ENCODE results near the gene PCDHA8.
"Not testable (repeated sequence)": the region's sequence is repeated elsewhere in the genome, so short reads cannot be mapped to it uniquely, and the experiment has no call there.

Gene PCDHA8, protein sequence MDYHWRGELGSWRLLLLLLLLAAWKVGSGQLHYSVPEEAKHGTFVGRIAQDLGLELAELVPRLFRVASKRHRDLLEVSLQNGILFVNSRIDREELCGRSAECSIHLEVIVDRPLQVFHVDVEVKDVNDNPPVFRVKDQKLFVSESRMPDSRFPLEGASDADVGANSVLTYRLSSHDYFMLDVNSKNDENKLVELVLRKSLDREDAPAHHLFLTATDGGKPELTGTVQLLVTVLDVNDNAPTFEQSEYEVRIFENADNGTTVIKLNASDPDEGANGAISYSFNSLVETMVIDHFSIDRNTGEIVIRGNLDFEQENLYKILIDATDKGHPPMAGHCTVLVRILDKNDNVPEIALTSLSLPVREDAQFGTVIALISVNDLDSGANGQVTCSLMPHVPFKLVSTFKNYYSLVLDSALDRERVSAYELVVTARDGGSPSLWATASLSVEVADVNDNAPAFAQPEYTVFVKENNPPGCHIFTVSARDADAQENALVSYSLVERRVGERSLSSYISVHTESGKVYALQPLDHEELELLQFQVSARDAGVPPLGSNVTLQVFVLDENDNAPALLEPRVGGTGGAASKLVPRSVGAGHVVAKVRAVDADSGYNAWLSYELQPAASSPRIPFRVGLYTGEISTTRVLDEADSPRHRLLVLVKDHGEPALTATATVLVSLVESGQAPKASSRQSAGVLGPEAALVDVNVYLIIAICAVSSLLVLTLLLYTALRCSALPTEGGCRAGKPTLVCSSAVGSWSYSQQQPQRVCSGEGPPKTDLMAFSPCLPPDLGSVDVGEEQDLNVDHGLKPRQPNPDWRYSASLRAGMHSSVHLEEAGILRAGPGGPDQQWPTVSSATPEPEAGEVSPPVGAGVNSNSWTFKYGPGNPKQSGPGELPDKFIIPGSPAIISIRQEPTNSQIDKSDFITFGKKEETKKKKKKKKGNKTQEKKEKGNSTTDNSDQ

DNA sequence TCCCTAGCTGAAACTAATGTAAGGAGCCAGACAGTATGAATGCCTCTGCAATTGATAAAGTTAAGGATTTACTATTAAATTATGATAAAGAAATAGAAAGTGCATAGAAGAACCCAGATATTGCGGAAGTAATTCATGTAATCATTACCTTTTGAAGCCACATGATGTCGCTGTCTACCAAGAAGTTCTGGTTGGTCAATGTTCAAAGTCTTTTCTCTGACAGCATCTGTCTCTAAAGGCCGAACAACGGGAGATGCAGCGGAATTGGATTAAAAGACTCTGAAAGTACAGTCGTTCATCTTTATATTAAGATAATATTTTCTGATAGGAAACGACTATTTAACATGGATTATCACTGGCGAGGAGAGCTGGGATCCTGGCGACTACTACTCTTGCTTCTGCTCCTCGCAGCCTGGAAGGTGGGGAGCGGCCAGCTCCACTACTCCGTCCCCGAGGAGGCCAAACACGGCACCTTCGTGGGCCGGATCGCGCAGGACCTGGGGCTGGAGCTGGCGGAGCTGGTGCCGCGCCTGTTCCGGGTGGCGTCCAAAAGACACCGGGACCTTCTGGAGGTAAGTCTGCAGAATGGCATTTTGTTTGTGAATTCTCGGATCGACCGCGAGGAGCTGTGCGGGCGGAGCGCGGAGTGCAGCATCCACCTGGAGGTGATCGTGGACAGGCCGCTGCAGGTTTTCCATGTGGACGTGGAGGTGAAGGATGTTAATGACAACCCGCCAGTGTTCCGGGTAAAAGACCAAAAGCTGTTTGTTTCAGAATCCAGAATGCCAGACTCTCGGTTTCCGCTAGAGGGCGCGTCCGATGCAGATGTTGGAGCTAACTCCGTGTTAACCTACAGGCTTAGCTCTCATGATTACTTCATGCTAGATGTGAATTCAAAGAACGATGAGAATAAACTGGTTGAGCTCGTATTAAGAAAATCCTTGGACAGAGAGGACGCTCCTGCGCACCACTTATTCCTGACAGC, at the start of gene PCDHA8:
TSS of gene PCDHA8 (plus strand) at position 210 of the 985 bp plus-strand sequence. CDS start at position 345, 135 bp downstream.
- DNase-seq, result no peak

DNA sequence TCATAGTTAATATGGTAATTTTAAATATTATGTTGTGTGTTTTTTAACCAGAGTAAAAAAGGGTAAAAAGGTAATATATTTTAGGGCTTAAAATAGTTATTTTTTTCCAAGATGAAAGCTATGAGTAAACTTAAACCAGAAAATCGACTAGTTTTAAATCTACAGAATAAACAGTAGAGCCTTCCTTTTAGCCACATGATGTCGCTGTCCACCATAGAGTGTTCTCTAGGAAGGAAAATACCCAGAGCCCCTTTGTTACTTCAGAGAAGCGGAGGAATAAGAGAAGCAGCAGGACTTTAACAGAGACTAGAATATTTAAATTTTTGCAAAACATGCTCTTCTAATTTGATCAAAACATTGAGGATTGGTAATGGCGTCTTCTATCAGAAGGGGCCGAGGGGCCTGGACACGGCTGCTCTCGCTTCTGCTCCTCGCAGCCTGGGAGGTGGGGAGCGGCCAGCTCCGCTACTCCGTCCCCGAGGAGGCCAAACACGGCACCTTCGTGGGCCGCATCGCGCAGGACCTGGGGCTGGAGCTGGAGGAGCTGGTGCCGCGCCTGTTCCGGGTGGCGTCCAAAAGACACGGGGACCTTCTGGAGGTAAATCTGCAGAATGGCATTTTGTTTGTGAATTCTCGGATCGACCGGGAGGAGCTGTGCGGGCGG, 46.3 kb upstream of the PCDHA8 start, which contains the start of gene PCDHA2:
TSS of gene PCDHA2 (plus strand) at position 258 of the 664 bp plus-strand sequence.
- DNase-seq, result peak; percentile 45

DNA sequence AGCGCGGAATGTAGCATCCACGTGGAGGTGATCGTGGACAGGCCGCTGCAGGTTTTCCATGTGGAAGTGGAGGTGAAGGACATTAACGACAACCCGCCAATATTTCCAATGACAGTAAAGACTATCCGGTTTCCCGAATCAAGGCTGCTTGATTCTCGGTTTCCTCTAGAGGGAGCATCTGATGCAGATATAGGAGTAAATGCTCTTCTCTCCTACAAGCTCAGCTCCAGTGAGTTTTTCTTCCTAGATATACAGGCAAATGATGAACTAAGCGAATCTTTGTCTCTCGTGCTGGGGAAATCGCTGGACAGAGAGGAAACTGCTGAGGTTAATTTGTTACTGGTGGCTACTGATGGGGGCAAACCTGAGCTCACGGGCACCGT, 45.7 kb upstream of the PCDHA8 start:
- DNase-seq, result no peak

DNA sequence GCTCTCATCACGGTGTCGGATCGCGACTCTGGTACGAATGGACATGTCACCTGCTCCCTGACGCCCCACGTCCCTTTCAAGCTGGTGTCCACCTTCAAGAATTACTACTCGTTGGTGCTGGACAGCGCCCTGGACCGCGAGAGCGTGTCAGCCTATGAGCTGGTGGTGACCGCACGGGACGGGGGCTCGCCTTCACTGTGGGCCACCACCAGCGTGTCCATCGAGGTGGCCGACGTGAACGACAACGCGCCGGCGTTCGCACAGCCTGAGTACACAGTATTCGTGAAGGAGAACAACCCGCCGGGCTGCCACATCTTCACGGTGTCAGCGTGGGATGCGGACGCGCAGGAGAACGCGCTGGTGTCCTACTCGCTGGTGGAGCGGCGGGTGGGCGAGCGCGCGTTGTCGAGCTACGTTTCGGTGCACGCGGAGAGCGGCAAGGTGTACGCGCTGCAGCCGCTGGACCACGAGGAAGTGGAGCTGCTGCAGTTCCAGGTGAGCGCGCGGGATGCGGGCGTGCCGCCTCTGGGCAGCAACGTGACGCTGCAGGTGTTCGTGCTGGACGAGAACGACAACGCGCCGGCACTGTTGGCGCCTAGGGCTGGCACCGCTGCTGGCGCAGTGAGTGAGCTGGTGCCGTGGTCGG, 44.8 kb upstream of the PCDHA8 start:
- not testable (repeated sequence) for DNase-seq

DNA sequence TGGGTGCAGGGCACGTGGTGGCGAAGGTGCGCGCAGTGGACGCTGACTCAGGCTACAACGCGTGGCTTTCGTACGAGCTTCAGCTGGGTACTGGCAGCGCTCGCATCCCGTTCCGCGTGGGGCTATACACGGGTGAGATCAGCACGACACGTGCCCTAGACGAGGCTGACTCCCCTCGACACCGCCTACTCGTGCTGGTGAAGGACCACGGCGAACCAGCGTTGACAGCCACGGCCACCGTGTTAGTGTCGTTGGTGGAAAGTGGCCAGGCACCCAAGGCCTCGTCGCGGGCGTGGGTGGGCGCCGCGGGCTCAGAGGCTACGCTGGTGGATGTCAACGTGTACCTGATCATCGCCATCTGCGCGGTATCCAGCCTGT, 44.3 kb upstream of the PCDHA8 start:
- no peak for DNase-seq

DNA sequence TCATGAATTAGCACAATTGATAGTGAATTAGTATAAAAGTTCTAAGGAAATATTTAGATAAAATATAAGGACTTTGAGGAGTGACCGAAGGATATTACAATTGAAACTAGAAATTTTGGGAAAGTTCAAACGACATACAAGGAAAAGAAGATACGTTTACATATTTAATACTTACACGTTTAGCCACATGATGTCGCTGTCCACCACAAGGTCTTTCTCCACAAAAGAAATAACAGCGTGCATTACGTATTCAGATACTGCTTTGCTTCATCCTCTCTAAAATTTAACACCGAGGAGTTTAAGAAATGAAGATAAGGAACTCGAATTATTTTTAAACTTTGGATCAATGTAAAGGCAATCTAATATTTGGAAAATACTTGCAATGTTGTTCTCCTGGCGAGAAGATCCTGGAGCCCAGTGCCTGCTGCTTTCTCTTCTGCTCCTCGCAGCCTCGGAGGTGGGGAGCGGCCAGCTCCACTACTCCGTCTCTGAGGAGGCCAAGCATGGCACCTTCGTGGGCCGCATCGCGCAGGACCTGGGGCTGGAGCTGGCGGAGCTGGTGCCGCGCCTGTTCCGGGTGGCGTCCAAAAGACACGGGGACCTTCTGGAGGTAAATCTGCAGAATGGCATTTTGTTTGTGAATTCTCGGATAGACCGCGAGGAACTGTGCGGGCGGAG, 40.0 kb upstream of the PCDHA8 start, which contains the start of gene PCDHA3:
TSS of gene PCDHA3 (plus strand) at position 242 of the 678 bp plus-strand sequence.
- DNase-seq, result no peak

DNA sequence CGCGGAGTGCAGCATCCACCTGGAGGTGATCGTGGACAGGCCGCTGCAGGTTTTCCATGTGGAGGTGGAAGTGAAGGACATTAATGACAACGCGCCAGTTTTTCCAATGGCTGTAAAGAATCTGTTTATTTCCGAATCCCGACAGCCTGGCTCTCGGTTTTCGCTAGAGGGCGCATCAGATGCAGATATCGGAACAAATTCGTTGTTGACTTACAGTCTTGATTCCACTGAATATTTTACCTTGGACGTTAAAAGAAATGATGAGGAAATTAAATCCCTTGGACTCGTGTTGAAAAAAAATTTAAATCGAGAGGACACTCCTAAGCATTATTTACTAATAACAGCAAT, 39.5 kb upstream of the PCDHA8 start:
- DNase-seq, result no peak

DNA sequence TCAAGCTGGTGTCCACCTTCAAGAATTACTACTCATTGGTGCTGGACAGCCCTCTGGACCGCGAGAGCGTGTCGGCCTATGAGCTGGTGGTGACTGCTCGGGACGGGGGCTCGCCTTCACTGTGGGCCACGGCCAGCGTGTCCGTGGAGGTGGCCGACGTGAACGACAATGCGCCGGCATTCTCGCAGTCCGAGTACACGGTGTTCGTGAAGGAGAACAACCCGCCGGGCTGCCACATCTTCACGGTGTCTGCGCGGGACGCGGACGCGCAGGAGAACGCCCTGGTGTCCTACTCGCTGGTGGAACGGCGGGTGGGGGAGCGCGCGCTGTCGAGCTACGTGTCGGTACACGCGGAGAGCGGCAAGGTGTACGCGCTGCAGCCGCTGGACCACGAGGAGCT, 38.6 kb upstream of the PCDHA8 start:
- not testable (repeated sequence) for DNase-seq

DNA sequence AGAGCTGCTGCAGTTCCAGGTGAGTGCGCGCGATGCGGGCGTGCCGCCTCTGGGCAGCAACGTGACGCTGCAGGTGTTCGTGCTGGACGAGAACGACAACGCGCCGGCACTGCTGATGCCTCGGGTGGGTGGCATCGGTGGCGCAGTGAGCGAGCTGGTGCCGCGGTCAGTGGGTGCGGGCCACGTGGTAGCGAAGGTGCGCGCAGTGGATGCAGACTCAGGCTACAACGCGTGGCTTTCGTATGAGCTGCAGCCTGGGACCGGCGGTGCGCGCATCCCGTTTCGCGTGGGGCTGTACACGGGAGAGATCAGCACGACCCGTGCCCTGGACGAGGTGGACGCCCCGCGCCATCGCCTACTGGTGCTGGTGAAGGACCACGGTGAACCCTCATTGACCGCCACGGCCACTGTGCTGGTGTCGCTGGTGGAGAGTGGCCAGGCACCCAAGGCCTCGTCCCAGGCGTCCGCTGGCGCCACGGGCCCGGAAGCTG, 38.2 kb upstream of the PCDHA8 start:
- no peak for DNase-seq

DNA sequence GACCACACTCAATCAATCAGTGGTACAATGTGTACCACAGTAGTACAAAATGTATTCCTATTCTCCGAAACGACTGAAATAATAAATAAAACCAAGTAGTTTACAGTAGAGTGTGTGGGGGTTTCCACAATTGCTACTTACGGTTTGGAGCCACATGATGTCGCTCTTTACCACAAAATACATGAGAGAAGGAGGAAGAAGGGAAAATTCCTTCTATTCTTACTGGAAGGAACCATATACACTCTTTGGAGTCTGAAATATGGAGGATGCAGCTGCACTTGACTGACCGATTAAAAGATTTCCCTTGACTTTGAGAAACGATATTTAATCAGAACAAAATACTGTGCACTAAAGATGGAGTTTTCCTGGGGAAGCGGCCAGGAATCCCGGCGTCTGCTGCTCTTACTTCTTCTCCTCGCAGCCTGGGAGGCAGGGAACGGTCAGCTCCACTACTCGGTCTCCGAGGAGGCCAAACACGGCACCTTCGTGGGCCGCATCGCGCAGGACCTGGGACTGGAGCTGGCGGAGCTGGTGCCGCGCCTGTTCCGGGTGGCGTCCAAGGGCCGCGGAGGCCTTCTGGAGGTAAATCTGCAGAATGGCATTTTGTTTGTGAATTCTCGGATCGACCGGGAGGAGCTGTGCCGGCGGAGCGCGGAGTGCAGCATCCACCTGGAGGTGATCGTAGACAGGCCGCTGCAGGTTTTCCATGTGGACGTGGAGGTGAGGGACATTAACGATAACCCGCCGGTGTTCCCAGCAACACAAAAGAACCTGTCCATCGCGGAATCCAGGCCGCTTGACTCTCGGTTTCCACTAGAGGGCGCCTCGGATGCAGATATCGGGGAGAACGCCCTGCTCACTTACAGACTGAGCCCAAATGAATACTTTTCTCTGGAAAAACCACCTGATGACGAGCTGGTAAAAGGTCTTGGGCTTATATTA, 33.9 kb upstream of the PCDHA8 start, which contains the start of gene PCDHA4:
TSS of gene PCDHA4 (plus strand) at position 235 of the 942 bp plus-strand sequence.
- DNase-seq, result no peak

DNA sequence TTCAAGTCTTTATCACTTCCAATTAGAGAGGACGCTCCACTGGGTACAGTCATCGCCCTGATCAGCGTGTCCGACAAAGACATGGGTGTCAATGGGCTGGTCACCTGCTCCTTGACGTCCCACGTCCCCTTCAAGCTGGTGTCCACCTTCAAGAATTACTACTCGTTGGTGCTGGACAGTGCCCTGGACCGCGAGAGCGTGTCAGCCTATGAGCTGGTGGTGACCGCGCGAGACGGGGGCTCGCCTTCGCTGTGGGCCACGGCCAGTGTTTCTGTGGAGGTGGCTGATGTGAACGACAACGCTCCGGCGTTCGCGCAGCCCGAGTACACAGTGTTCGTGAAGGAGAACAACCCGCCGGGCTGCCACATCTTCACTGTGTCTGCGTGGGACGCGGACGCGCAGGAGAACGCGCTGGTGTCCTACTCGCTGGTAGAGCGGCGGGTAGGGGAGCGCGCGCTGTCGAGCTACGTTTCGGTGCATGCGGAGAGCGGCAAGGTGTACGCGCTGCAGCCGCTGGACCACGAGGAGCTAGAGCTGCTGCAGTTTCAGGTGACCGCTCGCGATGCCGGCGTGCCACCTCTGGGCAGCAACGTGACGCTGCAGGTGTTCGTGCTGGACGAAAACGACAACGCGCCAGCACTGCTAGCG, 32.6 kb upstream of the PCDHA8 start:
- DNase-seq, result not testable (repeated sequence)

DNA sequence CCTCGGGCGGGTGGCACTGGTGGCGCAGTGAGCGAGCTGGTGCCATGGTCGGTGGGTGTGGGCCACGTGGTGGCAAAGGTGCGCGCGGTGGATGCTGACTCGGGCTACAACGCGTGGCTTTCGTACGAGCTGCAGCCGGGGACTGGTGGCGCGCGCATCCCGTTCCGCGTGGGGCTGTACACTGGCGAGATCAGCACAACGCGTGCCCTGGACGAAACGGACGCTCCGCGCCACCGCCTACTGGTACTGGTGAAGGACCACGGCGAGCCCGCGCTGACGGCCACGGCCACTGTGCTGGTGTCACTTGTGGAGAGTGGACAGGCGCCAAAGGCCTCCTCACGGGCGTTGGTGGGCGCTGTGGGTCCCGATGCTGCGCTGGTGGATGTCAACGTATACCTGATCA, 32.1 kb upstream of the PCDHA8 start:
- no peak for DNase-seq

DNA sequence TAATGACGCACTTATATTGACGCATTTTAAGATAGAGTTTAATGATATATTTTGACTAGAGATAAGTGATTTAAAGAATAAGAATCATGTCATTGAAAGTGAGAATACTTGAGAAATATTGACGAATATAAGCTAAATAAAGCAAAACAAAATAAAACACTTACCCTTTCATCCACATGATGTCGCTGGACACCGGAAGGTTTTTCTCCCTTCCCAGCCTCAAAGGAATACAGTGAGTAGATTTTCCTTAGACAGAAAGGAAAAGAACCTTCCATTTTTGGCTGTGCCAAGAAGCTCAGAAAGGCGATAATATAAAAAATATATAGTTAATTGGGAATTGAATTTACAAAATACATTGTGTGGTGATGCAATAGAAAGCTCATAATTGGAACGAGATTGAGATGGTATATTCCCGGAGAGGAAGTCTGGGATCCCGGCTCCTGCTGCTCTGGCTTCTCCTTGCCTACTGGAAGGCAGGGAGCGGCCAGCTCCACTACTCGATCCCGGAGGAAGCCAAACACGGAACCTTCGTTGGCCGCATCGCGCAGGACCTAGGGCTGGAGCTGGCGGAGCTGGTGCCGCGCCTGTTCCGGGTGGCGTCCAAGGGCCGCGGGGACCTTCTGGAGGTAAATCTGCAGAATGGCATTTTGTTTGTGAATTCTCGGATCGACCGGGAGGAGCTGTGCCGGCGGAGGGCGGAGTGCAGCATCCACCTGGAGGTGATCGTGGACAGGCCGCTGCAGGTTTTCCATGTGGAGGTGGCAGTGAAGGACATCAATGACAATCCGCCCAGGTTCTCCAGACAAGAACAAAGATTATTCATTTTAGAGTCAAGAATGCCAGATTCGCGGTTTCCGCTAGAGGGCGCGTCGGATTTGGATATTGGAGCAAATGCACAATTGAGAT, 19.4 kb upstream of the PCDHA8 start, which contains the start of gene PCDHA5:
TSS of gene PCDHA5 (plus strand) at position 239 of the 906 bp plus-strand sequence.
- DNase-seq, result no peak

DNA sequence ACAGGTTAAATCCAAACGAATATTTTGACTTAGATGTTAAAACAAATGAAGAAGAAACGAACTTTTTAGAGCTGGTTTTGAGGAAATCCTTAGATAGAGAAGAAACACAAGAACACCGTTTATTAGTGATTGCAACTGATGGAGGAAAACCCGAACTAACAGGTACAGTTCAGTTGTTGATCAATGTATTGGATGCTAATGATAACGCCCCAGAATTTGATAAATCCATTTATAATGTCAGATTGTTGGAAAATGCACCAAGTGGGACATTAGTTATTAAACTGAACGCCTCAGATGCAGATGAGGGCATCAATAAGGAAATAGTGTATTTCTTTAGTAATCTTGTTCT, 18.7 kb upstream of the PCDHA8 start:
- DNase-seq, result no peak

DNA sequence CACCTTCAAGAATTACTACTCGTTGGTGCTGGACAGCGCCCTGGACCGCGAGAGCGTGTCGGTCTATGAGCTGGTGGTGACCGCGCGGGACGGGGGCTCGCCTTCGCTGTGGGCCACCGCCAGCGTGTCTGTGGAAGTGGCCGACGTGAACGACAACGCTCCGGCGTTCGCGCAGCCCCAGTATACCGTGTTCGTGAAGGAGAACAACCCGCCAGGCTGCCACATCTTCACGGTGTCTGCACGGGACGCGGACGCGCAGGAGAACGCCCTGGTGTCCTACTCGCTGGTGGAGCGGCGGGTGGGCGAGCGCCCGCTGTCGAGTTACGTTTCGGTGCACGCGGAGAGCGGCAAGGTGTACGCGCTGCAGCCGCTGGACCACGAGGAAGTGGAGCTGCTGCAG, 18.0 kb upstream of the PCDHA8 start:
- DNase-seq, result not testable (repeated sequence)

DNA sequence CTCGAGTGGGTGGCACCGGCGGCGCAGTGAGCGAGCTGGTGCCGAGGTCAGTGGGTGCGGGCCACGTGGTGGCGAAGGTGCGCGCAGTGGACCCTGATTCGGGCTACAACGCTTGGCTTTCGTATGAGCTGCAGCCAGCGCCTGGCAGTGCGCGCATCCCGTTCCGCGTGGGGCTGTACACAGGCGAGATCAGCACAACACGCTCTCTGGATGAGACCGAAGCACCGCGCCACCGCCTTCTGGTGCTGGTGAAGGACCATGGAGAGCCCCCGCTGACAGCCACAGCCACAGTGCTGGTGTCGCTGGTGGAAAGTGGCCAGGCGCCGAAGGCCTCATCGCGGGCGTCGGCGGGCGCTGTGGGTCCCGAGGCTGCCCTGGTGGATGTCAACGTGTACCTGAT, 17.5 kb upstream of the PCDHA8 start:
- DNase-seq, result no peak

DNA sequence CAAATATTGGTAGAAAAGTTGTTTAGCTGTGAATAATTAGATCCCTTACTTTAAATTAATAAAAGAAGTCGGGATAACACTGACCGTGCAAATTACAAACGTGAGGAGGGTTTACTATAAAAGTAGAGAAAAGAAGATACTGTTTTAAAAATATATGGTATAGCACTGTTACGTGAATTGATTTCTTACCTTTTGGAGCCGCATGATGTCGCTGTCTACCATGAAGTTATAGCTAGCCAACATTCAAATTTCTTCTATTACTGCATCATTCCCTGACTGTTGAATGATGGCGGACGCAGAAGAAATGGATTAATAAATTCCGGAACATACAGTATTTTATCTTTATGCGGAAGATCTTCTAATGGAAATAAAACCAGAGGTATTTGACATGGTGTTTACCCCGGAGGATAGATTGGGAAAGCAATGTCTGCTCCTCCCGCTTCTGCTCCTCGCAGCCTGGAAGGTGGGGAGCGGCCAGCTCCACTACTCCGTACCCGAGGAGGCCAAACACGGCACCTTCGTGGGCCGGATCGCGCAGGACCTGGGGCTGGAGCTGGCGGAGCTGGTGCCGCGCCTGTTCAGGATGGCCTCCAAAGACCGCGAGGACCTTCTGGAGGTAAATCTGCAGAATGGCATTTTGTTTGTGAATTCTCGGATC, 13.2 kb upstream of the PCDHA8 start, which contains the start of gene PCDHA6:
TSS of gene PCDHA6 (plus strand) at position 257 of the 658 bp plus-strand sequence. CDS start at position 389, 132 bp downstream.
- DNase-seq, result no peak

Measured in NCI-H187 treated with DMSO at 0.1 percent for 48 hours (cell line).